NT2/D1 (cell line): ENCODE measurements around the gene MGAT4B.

ENCODE experiments used
- DNase-seq: peaks from one replicate; pipeline ENCODE4 v3.0.0-alpha.2; 2011; ENCODE audit warnings: low read depth, low spot score
- H3K27me3 ChIP-seq: 2 replicates; pipeline ENCODE4 v1.6.0; 2011; ENCODE audit warnings: mild to moderate bottlenecking; ENCODE audit not compliant: insufficient read length, insufficient read depth
- H3K36me3 ChIP-seq: 2 replicates; pipeline ENCODE4 v1.6.1; 2011; ENCODE audit warnings: mild to moderate bottlenecking, low read length, mixed read lengths; ENCODE audit not compliant: insufficient read depth, insufficient read length
- H3K4me1 ChIP-seq: 2 replicates; pipeline ENCODE4 v1.5.1; 2011; ENCODE audit not compliant: insufficient read depth, insufficient read length
- H3K4me3 ChIP-seq: 2 replicates; pipeline ENCODE4 v1.5.1; 2011; ENCODE audit warnings: low read depth; ENCODE audit not compliant: insufficient read length
- H3K9ac ChIP-seq: 2 replicates; pipeline ENCODE4 v1.6.0; 2011; ENCODE audit warnings: low read depth; ENCODE audit not compliant: insufficient read length
- H3K9me3 ChIP-seq: 2 replicates; pipeline ENCODE4 v1.5.1; 2011; ENCODE audit warnings: mild to moderate bottlenecking, low read length; ENCODE audit not compliant: insufficient read depth
- SUZ12 ChIP-seq: IDR thresholded peaks from 2 replicates; pipeline ENCODE4 v1.6.1; 2011; ENCODE audit not compliant: insufficient read length, insufficient read depth; ENCODE audit errors: extremely low read depth
- YY1 ChIP-seq: IDR thresholded peaks from 2 replicates; pipeline ENCODE4 v1.6.1; 2011; ENCODE audit not compliant: insufficient read length, insufficient read depth
- ZNF274 ChIP-seq: IDR thresholded peaks from 2 replicates; pipeline ENCODE4 v1.6.1; 2011; ENCODE audit warnings: mild to moderate bottlenecking, low read depth, low read length

MGAT4B gene

GRCh38 chr5:179830818-179831468 lies 24.3 kb upstream of the MGAT4B start:
- Histone ChIP-seq H3K27me3 (no peaks in the 10 kb centered on the region), H3K4me3 (no peak overlapping the region), H3K4me1 (peaks cover 5% of the 10 kb centered on the region), H3K9me3 (0 out of 2 replicates have a peak, but pooled peaks cover 9% of the 10 kb centered on the region), H3K9ac (no peak overlapping the region), H3K36me3 (peaks cover 70% of the 10 kb centered on the region)
- TF ChIP-seq YY1 (no peak), ZNF274 (no peak), SUZ12 (no peak)
- no peak for DNase-seq

- TF ChIP-seq ZNF274 (no peak), YY1 (no peak), SUZ12 (no peak)
- Histone ChIP-seq H3K9ac (no peak overlapping the region), H3K27me3 (no peaks in the 10 kb centered on the region), H3K4me3 (no peak overlapping the region), H3K9me3 (0 out of 2 replicates have a peak, but pooled peaks cover 9% of the 10 kb centered on the region), H3K4me1 (peaks cover 9% of the 10 kb centered on the region), H3K36me3 (peaks cover 79% of the 10 kb centered on the region)
- DNase-seq, result no peak
Observed at GRCh38 chr5:179829732-179830435, 23.2 kb upstream of the MGAT4B start.

GRCh38 chr5:179828756-179829421 lies 22.2 kb upstream of the MGAT4B start:
- 0 out of 2 replicates have a peak, but pooled peaks cover 9% of the 10 kb centered on the region for H3K9me3 ChIP-seq
- peaks cover 85% of the 10 kb centered on the region for H3K36me3 ChIP-seq
- H3K27me3 ChIP-seq, result no peaks in the 10 kb centered on the region
- TF ChIP-seq SUZ12 (no peak), ZNF274 (no peak), YY1 (no peak)
- peaks cover 12% of the 10 kb centered on the region for H3K4me1 ChIP-seq
- no peak overlapping the region for H3K9ac ChIP-seq
- DNase-seq, result no peak
- no peak overlapping the region for H3K4me3 ChIP-seq

GRCh38 chr5:179827680-179828079 lies 21.0 kb upstream of the MGAT4B start:
- no peak for DNase-seq
- H3K4me1 ChIP-seq, result peaks cover 18% of the 10 kb centered on the region
- H3K9me3 ChIP-seq, result 0 out of 2 replicates have a peak, but pooled peaks cover 9% of the 10 kb centered on the region
- TF ChIP-seq SUZ12, result no peak
- no peak for TF ChIP-seq YY1
- no peak for TF ChIP-seq ZNF274
- peak overlapping the region; percentile 21 for H3K9ac ChIP-seq
- H3K4me3 ChIP-seq, result no peak overlapping the region
- H3K27me3 ChIP-seq, result no peaks in the 10 kb centered on the region
- peaks cover 85% of the 10 kb centered on the region for H3K36me3 ChIP-seq

GRCh38 chr5:179825655-179826182 lies 19.1 kb upstream of the MGAT4B start:
- no peak for TF ChIP-seq YY1
- TF ChIP-seq SUZ12, result no peak
- no peak for TF ChIP-seq ZNF274
- DNase-seq, result no peak
- Histone ChIP-seq H3K9ac (no peak overlapping the region), H3K9me3 (0 out of 2 replicates have a peak, but pooled peaks cover 9% of the 10 kb centered on the region), H3K27me3 (no peaks in the 10 kb centered on the region), H3K36me3 (peaks cover 77% of the 10 kb centered on the region), H3K4me3 (no peak overlapping the region), H3K4me1 (peaks cover 18% of the 10 kb centered on the region)

- Histone ChIP-seq H3K36me3 (peaks cover 67% of the 10 kb centered on the region), H3K4me3 (no peak overlapping the region), H3K4me1 (peaks cover 25% of the 10 kb centered on the region), H3K9me3 (0 out of 2 replicates have a peak, but pooled peaks cover under 1% of the 10 kb centered on the region), H3K9ac (no peak overlapping the region), H3K27me3 (no peaks in the 10 kb centered on the region)
- TF ChIP-seq SUZ12 (no peak), YY1 (no peak), ZNF274 (no peak)
- DNase-seq, result no peak
Observed at GRCh38 chr5:179824745-179825112, 18.1 kb upstream of the MGAT4B start.
